GM23248 (cell line): Measurements from ENCODE around the gene TELO2.

Experiments
- EZH2 ChIP-seq: fragments of 200-600 bp; sonication (generic); IDR thresholded peaks from 2 replicates; pipeline ENCODE4 v1.6.1; 2018; ENCODE audit warnings: antibody characterized with exemption, mild to moderate bottlenecking; ENCODE audit not compliant: insufficient read depth, poor library complexity, severe bottlenecking
- EZH2phosphoT487 ChIP-seq: fragments of 200-600 bp; sonication (generic); IDR thresholded peaks from 2 replicates; pipeline ENCODE4 v1.6.1; 2018; ENCODE audit warnings: antibody characterized with exemption, moderate library complexity, mild to moderate bottlenecking, low read depth; ENCODE audit not compliant: insufficient read depth

- TF ChIP-seq EZH2: no peak
- TF ChIP-seq EZH2phosphoT487: no peak
These were observed 1.8 kb upstream of the TELO2 start for GRCh38 chr16:1491327-1491726.
